Measurements from ENCODE around the gene KIF26B.

Gene KIF26B

GRCh38 chr1:245225322-245226202 lies 70.8 kb downstream of the KIF26B start:
- H3K27ac Mint-ChIP-seq = no peak overlapping the region
- H3K36me3 Mint-ChIP-seq = no peaks in the 10 kb centered on the region
- no peaks in the 10 kb centered on the region for H3K9me3 Mint-ChIP-seq
- no peaks in the 10 kb centered on the region for H3K27me3 Mint-ChIP-seq
- H3K4me3 Mint-ChIP-seq = no peak overlapping the region
- no peaks in the 10 kb centered on the region for H3K4me1 Mint-ChIP-seq

GRCh38 chr1:245226203-245226499 lies 71.4 kb downstream of the KIF26B start:
- no peaks in the 10 kb centered on the region for H3K4me1 Mint-ChIP-seq
- no peaks in the 10 kb centered on the region for H3K36me3 Mint-ChIP-seq
- peaks cover 2% of the 10 kb centered on the region for H3K27me3 Mint-ChIP-seq
- H3K27ac Mint-ChIP-seq = no peak overlapping the region
- no peaks in the 10 kb centered on the region for H3K9me3 Mint-ChIP-seq
- no peak overlapping the region for H3K4me3 Mint-ChIP-seq

GRCh38 chr1:245229051-245229450 lies 74.3 kb downstream of the KIF26B start:
- Mint-ChIP-seq H3K4me3 (no peak overlapping the region), H3K36me3 (no peaks in the 10 kb centered on the region), H3K4me1 (no peaks in the 10 kb centered on the region), H3K27ac (no peak overlapping the region), H3K27me3 (peaks cover 2% of the 10 kb centered on the region), H3K9me3 (no peaks in the 10 kb centered on the region)

GRCh38 chr1:245232931-245233330 lies 78.1 kb downstream of the KIF26B start:
- Mint-ChIP-seq H3K9me3 (no peaks in the 10 kb centered on the region), H3K36me3 (no peaks in the 10 kb centered on the region), H3K4me3 (no peak overlapping the region), H3K27me3 (peaks cover 2% of the 10 kb centered on the region), H3K27ac (no peak overlapping the region), H3K4me1 (no peaks in the 10 kb centered on the region)

GRCh38 chr1:245234217-245235081 lies 79.7 kb downstream of the KIF26B start:
- H3K4me3 Mint-ChIP-seq = no peak overlapping the region
- no peaks in the 10 kb centered on the region for H3K4me1 Mint-ChIP-seq
- no peaks in the 10 kb centered on the region for H3K9me3 Mint-ChIP-seq
- no peak overlapping the region for H3K27ac Mint-ChIP-seq
- H3K27me3 Mint-ChIP-seq = peaks cover 2% of the 10 kb centered on the region
- H3K36me3 Mint-ChIP-seq = no peaks in the 10 kb centered on the region

GRCh38 chr1:245235156-245235555 lies 80.4 kb downstream of the KIF26B start:
- Mint-ChIP-seq H3K4me3 (no peak overlapping the region), H3K36me3 (no peaks in the 10 kb centered on the region), H3K27me3 (peaks cover 4% of the 10 kb centered on the region), H3K27ac (no peak overlapping the region), H3K4me1 (no peaks in the 10 kb centered on the region), H3K9me3 (no peaks in the 10 kb centered on the region)

GRCh38 chr1:245240648-245241165 lies 85.9 kb downstream of the KIF26B start:
- H3K27ac Mint-ChIP-seq = no peak overlapping the region
- H3K9me3 Mint-ChIP-seq = no peaks in the 10 kb centered on the region
- H3K27me3 Mint-ChIP-seq = peaks cover 2% of the 10 kb centered on the region
- H3K36me3 Mint-ChIP-seq = no peaks in the 10 kb centered on the region
- H3K4me1 Mint-ChIP-seq = no peaks in the 10 kb centered on the region
- H3K4me3 Mint-ChIP-seq = no peak overlapping the region

GRCh38 chr1:245241526-245242130 lies 86.8 kb downstream of the KIF26B start:
- no peak overlapping the region for H3K4me3 Mint-ChIP-seq
- H3K9me3 Mint-ChIP-seq = no peaks in the 10 kb centered on the region
- no peak overlapping the region for H3K27ac Mint-ChIP-seq
- no peaks in the 10 kb centered on the region for H3K36me3 Mint-ChIP-seq
- no peaks in the 10 kb centered on the region for H3K4me1 Mint-ChIP-seq
- peaks cover 2% of the 10 kb centered on the region for H3K27me3 Mint-ChIP-seq

- Mint-ChIP-seq H3K4me3 (no peak overlapping the region), H3K4me1 (no peaks in the 10 kb centered on the region), H3K27me3 (peaks cover 2% of the 10 kb centered on the region), H3K9me3 (no peaks in the 10 kb centered on the region), H3K27ac (no peak overlapping the region), H3K36me3 (no peaks in the 10 kb centered on the region)
Observed at GRCh38 chr1:245242989-245243388, 88.2 kb downstream of the KIF26B start.

GRCh38 chr1:245245021-245245667 lies 90.4 kb downstream of the KIF26B start:
- Mint-ChIP-seq H3K27me3 (peaks cover 1% of the 10 kb centered on the region), H3K36me3 (no peaks in the 10 kb centered on the region), H3K4me1 (no peaks in the 10 kb centered on the region), H3K9me3 (no peaks in the 10 kb centered on the region), H3K27ac (no peak overlapping the region), H3K4me3 (no peak overlapping the region)

- no peaks in the 10 kb centered on the region for H3K36me3 Mint-ChIP-seq
- no peaks in the 10 kb centered on the region for H3K4me1 Mint-ChIP-seq
- H3K4me3 Mint-ChIP-seq = no peak overlapping the region
- no peak overlapping the region for H3K27ac Mint-ChIP-seq
- no peaks in the 10 kb centered on the region for H3K9me3 Mint-ChIP-seq
- no peaks in the 10 kb centered on the region for H3K27me3 Mint-ChIP-seq
Observed at GRCh38 chr1:245246433-245246832, 91.6 kb downstream of the KIF26B start.

GRCh38 chr1:245247356-245247755 lies 92.6 kb downstream of the KIF26B start:
- no peaks in the 10 kb centered on the region for H3K27me3 Mint-ChIP-seq
- H3K9me3 Mint-ChIP-seq = no peaks in the 10 kb centered on the region
- no peaks in the 10 kb centered on the region for H3K4me1 Mint-ChIP-seq
- no peak overlapping the region for H3K27ac Mint-ChIP-seq
- H3K36me3 Mint-ChIP-seq = no peaks in the 10 kb centered on the region
- no peak overlapping the region for H3K4me3 Mint-ChIP-seq

- no peaks in the 10 kb centered on the region for H3K4me1 Mint-ChIP-seq
- H3K36me3 Mint-ChIP-seq = no peaks in the 10 kb centered on the region
- no peaks in the 10 kb centered on the region for H3K27me3 Mint-ChIP-seq
- H3K27ac Mint-ChIP-seq = no peak overlapping the region
- H3K4me3 Mint-ChIP-seq = no peak overlapping the region
- H3K9me3 Mint-ChIP-seq = no peaks in the 10 kb centered on the region
Observed at GRCh38 chr1:245247801-245248200, 93.0 kb downstream of the KIF26B start.

GRCh38 chr1:245248231-245248731 lies 93.5 kb downstream of the KIF26B start:
- no peaks in the 10 kb centered on the region for H3K36me3 Mint-ChIP-seq
- H3K27me3 Mint-ChIP-seq = no peaks in the 10 kb centered on the region
- H3K27ac Mint-ChIP-seq = no peak overlapping the region
- H3K9me3 Mint-ChIP-seq = no peaks in the 10 kb centered on the region
- H3K4me1 Mint-ChIP-seq = no peaks in the 10 kb centered on the region
- no peak overlapping the region for H3K4me3 Mint-ChIP-seq

- Mint-ChIP-seq H3K36me3 (no peaks in the 10 kb centered on the region), H3K4me1 (no peaks in the 10 kb centered on the region), H3K27ac (no peak overlapping the region), H3K27me3 (no peaks in the 10 kb centered on the region), H3K9me3 (no peaks in the 10 kb centered on the region), H3K4me3 (no peak overlapping the region)
Observed at GRCh38 chr1:245255783-245256182, 101.0 kb downstream of the KIF26B start.

Measured in activated naive CD4-positive, alpha-beta T cell treated with anti-CD3 and anti-CD28 coated beads, Interleukin-2, amount 50 U/mL, for 24 hours (primary cell).